K562 (cell line): Measurements from ENCODE around the gene HOXD12.

Experiments
- E2F8 ChIP-seq: fragments of 450-650 bp; IDR thresholded peaks from 2 replicates; pipeline ENCODE4 v1.7.1; 2018; ENCODE audit warnings: mild to moderate bottlenecking, low read depth; ENCODE audit not compliant: partially characterized antibody
- JUNB ChIP-seq: fragments of 450-650 bp; formaldehyde crosslinking; conservative IDR thresholded peaks from 2 replicates; pipeline ENCODE4 v1.4.0; 2020; ENCODE audit warnings: mild to moderate bottlenecking

GRCh38 chr2:176105078-176105729 lies 5.6 kb downstream of the HOXD12 start:
- TF ChIP-seq E2F8 (no peak), JUNB (CRISPR knock-in tag) (no peak)
